CD4-positive, alpha-beta memory T cell (primary cell): ENCODE measurements around the gene SHMT2. TPM values are rescaled to one million over a fixed set of nuclear protein-coding genes. Genes with fewer than 3 reads are reported as not detected.
A peak's percentile ranks its signal among the peaks of the same experiment; 100 is the strongest.

Experiments used
- CTCF ChIA-PET: fragments of 350-600 bp; sonication (Branson Sonifier 250); formaldehyde crosslinking; loops from one replicate; lab custom pipeline; 2021; ENCODE audit warnings: inconsistent platforms; ENCODE audit not compliant: partially characterized antibody; lab: Charles Lee
- POLR2A ChIA-PET: fragments of 350-600 bp; sonication (Branson Sonifier 250); formaldehyde crosslinking; loops from one replicate; lab custom pipeline; 2021; ENCODE audit not compliant: partially characterized antibody; lab: Charles Lee
- DNase-seq, 5 donors: peaks; one replicate each; pipeline versions ENCODE4 v3.0.0 to v3.0.0-alpha.2; 2020 to 2022; ENCODE audit warnings: mixed read lengths in 1 of 5
- H3K27ac ChIP-seq: one replicate; pipeline ENCODE4 v1.7.0; 2013; ENCODE audit warnings: low read depth, low read length
- H3K27me3 ChIP-seq: 2 replicates; pipeline ENCODE4 v1.7.0; 2013; ENCODE audit warnings: mild to moderate bottlenecking, low read length, moderate library complexity; ENCODE audit not compliant: insufficient read depth
- H3K36me3 ChIP-seq: 2 replicates; pipeline ENCODE4 v1.7.0; 2013; ENCODE audit warnings: mild to moderate bottlenecking, low read length, moderate library complexity; ENCODE audit not compliant: insufficient read depth
- H3K4me1 ChIP-seq: 2 replicates; pipeline ENCODE4 v1.7.0; 2013; ENCODE audit warnings: mild to moderate bottlenecking, low read length, moderate library complexity; ENCODE audit not compliant: insufficient read depth
- H3K4me3 ChIP-seq, 2 donors: one replicate each; pipeline ENCODE4 v1.7.0; 2013; ENCODE audit warnings: low read length in 2 of 2, mild to moderate bottlenecking in 1 of 2
- H3K9me3 ChIP-seq, 2 donors: one replicate each; pipeline ENCODE4 v1.7.0; 2013; ENCODE audit warnings: low read length in 2 of 2, control low read depth in 1 of 2; ENCODE audit not compliant: control insufficient read depth in 1 of 2
- H3K27ac Mint-ChIP-seq, 7 donors: one replicate each; pipeline ENCODE4 v1.8.0; 2020 to 2021; ENCODE audit warnings: mixed read lengths in 7 of 7, mild to moderate bottlenecking in 6 of 7, inconsistent platforms in 3 of 7, moderate library complexity in 3 of 7
- H3K27me3 Mint-ChIP-seq, 2 donors: one replicate each; pipeline ENCODE4 v1.8.0; 2020 to 2021; ENCODE audit warnings: mixed read lengths in 2 of 2
- H3K36me3 Mint-ChIP-seq, 2 donors: one replicate each; pipeline ENCODE4 v1.8.0; 2020 to 2021; ENCODE audit warnings: mixed read lengths in 2 of 2, inconsistent platforms in 1 of 2, mild to moderate bottlenecking in 1 of 2
- H3K4me1 Mint-ChIP-seq, 4 donors: one replicate each; pipeline ENCODE4 v1.8.0; 2020 to 2021; ENCODE audit warnings: mixed read lengths in 4 of 4, mild to moderate bottlenecking in 1 of 4
- H3K4me3 Mint-ChIP-seq, 8 donors: one replicate each; pipeline ENCODE4 v1.8.0; 2020 to 2021; ENCODE audit warnings: mixed read lengths in 8 of 8, mild to moderate bottlenecking in 7 of 8, moderate library complexity in 6 of 8, inconsistent platforms in 3 of 8
- H3K9me3 Mint-ChIP-seq, 8 donors: one replicate each; pipeline ENCODE4 v1.8.0; 2020 to 2021; ENCODE audit warnings: mixed read lengths in 8 of 8, mild to moderate bottlenecking in 5 of 8, inconsistent platforms in 3 of 8, moderate library complexity in 1 of 8
- intact Hi-C: fragments of 100-400 bp; cut with micrococcal nuclease; formaldehyde crosslinking; loops from one replicate; pipeline ENCODE4 v1.15.1; 2023
- polyA plus RNA-seq, 2 donors: library from polyadenylated mRNA; unstranded; fragments of 300-500 nt; fragmentation: Illumina TruSeq; gene quantifications; one replicate each; pipeline ENCODE4 v1.2.3, GENCODE V29; 2021
- total RNA-seq, 2 experiments: library from RNA; stranded (reverse); gene quantifications; one replicate each; pipeline ENCODE4 v1.2.3, GENCODE V29; 2021

SHMT2 gene
- total and polyA plus RNA-seq, 4 experiments from 2014 or later = 39.8 to 46.1 (median 43.2) TPM

DNA sequence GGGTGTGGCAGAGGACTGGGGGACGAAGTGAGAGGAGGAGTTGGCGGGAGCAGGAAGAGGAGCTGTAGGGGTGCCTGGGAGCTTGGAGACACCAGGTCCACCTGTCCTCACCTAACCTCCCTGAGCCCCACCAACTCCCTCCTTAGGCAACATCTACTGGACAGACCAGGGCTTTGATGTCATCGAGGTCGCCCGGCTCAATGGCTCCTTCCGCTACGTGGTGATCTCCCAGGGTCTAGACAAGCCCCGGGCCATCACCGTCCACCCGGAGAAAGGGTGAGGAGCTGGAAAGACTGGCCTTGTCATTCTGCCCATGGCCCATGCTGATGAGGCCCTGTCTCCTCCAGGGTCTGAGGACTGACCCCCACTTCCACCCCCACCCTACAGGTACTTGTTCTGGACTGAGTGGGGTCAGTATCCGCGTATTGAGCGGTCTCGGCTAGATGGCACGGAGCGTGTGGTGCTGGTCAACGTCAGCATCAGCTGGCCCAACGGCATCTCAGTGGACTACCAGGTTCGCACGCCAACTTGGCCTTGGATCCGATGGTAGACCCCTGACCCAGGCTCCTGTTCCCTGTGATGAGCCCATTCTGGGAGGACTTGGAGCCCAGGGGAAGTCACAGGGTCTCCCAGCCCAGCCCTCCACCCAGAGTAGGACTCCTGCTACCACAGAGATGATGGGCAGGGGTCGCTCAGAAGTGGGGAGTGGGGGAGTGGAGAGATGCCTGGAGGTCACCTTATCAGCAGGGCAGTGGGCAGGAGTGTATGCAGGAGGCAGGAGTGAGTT is 45.4 kb upstream of the SHMT2 start:
- CTCF ChIA-PET = interaction anchor here (0.8 to 11.8 kb wide), 6 partner anchors 13 to 122 kb away, joined by 3 to 207 read pairs (median 10); partner anchors contain the start of genes LRP1 and STAT6
- no peak overlapping the region for H3K27ac Mint-ChIP-seq
- no peak overlapping the region for H3K4me3 Mint-ChIP-seq
- POLR2A ChIA-PET = interaction anchor here (1.0 to 2.2 kb wide), 2 partner anchors 60 to 115 kb away, joined by 4 to 11 read pairs; no protein-coding TSS in a partner anchor
- H3K27me3 ChIP-seq = no peaks in the 10 kb centered on the region
- H3K9me3 Mint-ChIP-seq = no peaks in the 10 kb centered on the region
- intact Hi-C loops = loop anchor here (1.0 to 5.0 kb wide), 4 partner anchors 60 to 427 kb away; partner anchors contain the start of gene ZBTB39
- H3K36me3 Mint-ChIP-seq = no peaks in the 10 kb centered on the region
- H3K4me3 ChIP-seq = no peak overlapping the region
- no peaks in the 10 kb centered on the region for H3K9me3 ChIP-seq
- H3K4me1 ChIP-seq = no peaks in the 10 kb centered on the region
- peak in 1 of 5 donors; percentile 9 for DNase-seq
- no peaks in the 10 kb centered on the region for H3K36me3 ChIP-seq
- H3K4me1 Mint-ChIP-seq = peaks cover 2 to 7% (median 5%) of the 10 kb centered on the region in 4 donors
- H3K27ac ChIP-seq = no peak overlapping the region
- H3K27me3 Mint-ChIP-seq = peaks cover 0 to 2% of the 10 kb centered on the region in 2 donors

DNA sequence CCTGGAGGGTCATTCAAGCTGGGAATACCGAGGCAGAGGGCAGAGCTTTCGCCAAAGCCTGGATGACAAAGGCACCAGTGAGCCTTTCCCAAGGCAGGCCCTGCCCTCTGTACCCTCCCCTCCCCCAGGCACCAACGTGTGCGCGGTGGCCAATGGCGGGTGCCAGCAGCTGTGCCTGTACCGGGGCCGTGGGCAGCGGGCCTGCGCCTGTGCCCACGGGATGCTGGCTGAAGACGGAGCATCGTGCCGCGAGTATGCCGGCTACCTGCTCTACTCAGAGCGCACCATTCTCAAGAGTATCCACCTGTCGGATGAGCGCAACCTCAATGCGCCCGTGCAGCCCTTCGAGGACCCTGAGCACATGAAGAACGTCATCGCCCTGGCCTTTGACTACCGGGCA is 44.1 kb upstream of the SHMT2 start:
- H3K27ac Mint-ChIP-seq = no peak overlapping the region
- H3K36me3 ChIP-seq = no peaks in the 10 kb centered on the region
- H3K27ac ChIP-seq = no peak overlapping the region
- DNase-seq = peak in 1 of 5 donors; percentile 5
- intact Hi-C loops = no loop called here
- no peaks in the 10 kb centered on the region for H3K9me3 Mint-ChIP-seq
- no peaks in the 10 kb centered on the region for H3K4me1 ChIP-seq
- no peak overlapping the region for H3K4me3 Mint-ChIP-seq
- H3K27me3 Mint-ChIP-seq = peaks cover 0 to 2% of the 10 kb centered on the region in 2 donors
- no peak overlapping the region for H3K4me3 ChIP-seq
- no peaks in the 10 kb centered on the region for H3K9me3 ChIP-seq
- CTCF ChIA-PET = interaction anchor here (1.7 to 11.8 kb wide), 3 partner anchors 10 to 60 kb away, joined by 5 to 207 read pairs (median 49); partner anchors contain the start of gene LRP1
- H3K4me1 Mint-ChIP-seq = peaks cover 2 to 7% (median 5%) of the 10 kb centered on the region in 4 donors
- H3K27me3 ChIP-seq = no peaks in the 10 kb centered on the region
- no peaks in the 10 kb centered on the region for H3K36me3 Mint-ChIP-seq
- POLR2A ChIA-PET = no interaction called here

DNA sequence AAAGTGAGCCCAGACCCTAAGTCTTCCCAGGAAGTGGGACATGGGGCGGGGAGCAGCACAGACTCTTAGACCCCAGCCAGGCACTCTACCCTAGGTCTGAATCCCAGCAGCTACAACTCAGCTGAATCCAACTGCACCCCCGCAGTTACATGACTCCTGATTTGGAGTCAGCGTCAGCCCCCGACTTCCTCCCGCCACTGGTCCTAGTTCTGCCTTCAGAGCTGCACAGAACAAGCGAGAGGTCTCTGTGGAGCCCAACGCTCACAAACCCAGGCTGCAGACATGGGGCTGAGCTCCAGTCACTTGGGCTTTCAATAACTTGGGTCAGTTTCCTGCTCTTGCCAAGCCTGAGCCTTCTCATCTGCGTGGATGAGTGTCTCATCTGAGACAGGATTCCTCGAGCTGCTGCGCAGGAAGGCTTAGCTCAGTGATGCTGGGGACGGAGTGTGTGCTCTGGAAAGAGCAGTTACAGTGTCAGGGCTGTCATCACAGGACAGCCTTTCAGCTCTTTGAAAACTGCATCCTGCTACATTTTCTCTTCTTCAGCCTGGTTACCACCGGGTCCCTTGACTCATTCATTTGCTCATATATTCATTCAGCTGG is 43.5 kb upstream of the SHMT2 start:
- Histone ChIP-seq H3K27ac (no peak overlapping the region), H3K9me3 (no peaks in the 10 kb centered on the region), H3K4me3 (no peak overlapping the region), H3K36me3 (no peaks in the 10 kb centered on the region), H3K4me1 (no peaks in the 10 kb centered on the region), H3K27me3 (no peaks in the 10 kb centered on the region)
- no peak overlapping the region for H3K4me3 Mint-ChIP-seq
- DNase-seq = peak in 1 of 5 donors; percentile 27
- H3K36me3 Mint-ChIP-seq = no peaks in the 10 kb centered on the region
- intact Hi-C loops = no loop called here
- H3K4me1 Mint-ChIP-seq = peaks cover 2 to 7% (median 5%) of the 10 kb centered on the region in 4 donors
- H3K9me3 Mint-ChIP-seq = no peaks in the 10 kb centered on the region
- POLR2A ChIA-PET = no interaction called here
- H3K27me3 Mint-ChIP-seq = peaks cover 0 to 2% of the 10 kb centered on the region in 2 donors
- no peak overlapping the region for H3K27ac Mint-ChIP-seq
- CTCF ChIA-PET = interaction anchor here (1.0 to 11.8 kb wide), 4 partner anchors 10 to 61 kb away, joined by 3 to 207 read pairs (median 27); partner anchors contain the start of gene LRP1

- intact Hi-C loops = no loop called here
- H3K36me3 Mint-ChIP-seq = no peaks in the 10 kb centered on the region
- ChIA-PET CTCF (interaction anchor here (1.7 to 11.8 kb wide), 3 partner anchors 12 to 62 kb away, joined by 5 to 207 read pairs (median 49); partner anchors contain the start of gene LRP1), POLR2A (no interaction called here)
- H3K27ac Mint-ChIP-seq = no peak overlapping the region
- H3K4me1 Mint-ChIP-seq = peaks cover 3 to 7% (median 5%) of the 10 kb centered on the region in 4 donors
- no peaks in the 10 kb centered on the region for H3K9me3 Mint-ChIP-seq
- no peaks in the 10 kb centered on the region for H3K36me3 ChIP-seq
- H3K9me3 ChIP-seq = no peaks in the 10 kb centered on the region
- H3K4me3 ChIP-seq = no peak overlapping the region
- no peaks in the 10 kb centered on the region for H3K27me3 ChIP-seq
- no peaks in the 10 kb centered on the region for H3K4me1 ChIP-seq
- H3K4me3 Mint-ChIP-seq = no peak overlapping the region
- H3K27ac ChIP-seq = no peak overlapping the region
- DNase-seq = peak in 1 of 5 donors; percentile 22
- peaks cover 0 to 2% of the 10 kb centered on the region in 2 donors for H3K27me3 Mint-ChIP-seq
Observed at GRCh38 chr12:57187222-57188089, 42.1 kb upstream of the SHMT2 start.

DNA sequence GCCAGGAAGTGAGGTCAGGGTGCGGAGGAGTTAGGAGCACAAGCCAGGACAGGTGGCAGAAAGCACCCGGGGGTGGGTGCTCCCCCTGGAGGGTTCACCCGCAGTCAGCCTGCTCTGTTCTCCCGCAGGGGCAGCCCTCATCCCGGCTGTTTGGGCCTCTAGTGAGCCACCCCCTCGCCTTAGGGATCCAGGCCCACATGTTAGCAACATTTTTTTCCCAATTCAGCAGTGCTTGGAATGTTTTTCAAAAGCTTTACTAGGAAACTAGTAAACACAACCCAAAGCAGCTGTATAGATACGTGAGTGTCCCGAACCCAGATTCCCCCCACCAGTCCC is 41.5 kb upstream of the SHMT2 start:
- Mint-ChIP-seq H3K27ac (no peak overlapping the region), H3K4me1 (peaks cover under 1 to 2% (median 1%) of the 10 kb centered on the region in 4 donors), H3K4me3 (no peak overlapping the region), H3K9me3 (no peaks in the 10 kb centered on the region), H3K27me3 (peaks cover 0 to under 1% of the 10 kb centered on the region in 2 donors), H3K36me3 (no peaks in the 10 kb centered on the region)
- no peak overlapping the region for H3K27ac ChIP-seq
- no peaks in the 10 kb centered on the region for H3K27me3 ChIP-seq
- intact Hi-C loops = no loop called here
- CTCF ChIA-PET = interaction anchor here (7.3 to 11.8 kb wide), 2 partner anchors 16 to 63 kb away, joined by 49 to 207 read pairs; partner anchors contain the start of gene LRP1
- no peaks in the 10 kb centered on the region for H3K4me1 ChIP-seq
- no peaks in the 10 kb centered on the region for H3K36me3 ChIP-seq
- no peak overlapping the region for H3K4me3 ChIP-seq
- no peaks in the 10 kb centered on the region for H3K9me3 ChIP-seq
- peak in 1 of 5 donors; percentile 3 for DNase-seq
- POLR2A ChIA-PET = no interaction called here

DNA sequence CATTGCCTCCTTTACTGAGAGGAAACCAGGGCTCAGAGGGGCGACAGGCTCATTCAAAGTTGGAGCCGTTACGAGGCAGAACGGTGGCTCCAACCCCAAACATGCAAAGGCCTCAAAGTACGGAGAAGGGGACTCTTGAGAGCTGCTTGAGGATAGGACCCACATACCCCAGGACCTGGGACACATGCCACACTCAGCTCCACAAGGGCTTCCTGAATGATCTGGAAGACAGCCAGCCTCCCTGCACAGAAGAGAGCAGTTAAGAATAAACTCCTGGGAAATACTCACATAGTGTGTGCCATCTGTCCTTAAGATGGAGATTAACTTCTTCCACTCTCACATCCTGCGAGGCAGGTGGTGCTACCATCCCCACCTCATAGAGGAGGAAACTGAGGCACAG is 39.5 kb upstream of the SHMT2 start:
- Mint-ChIP-seq H3K27ac (no peak overlapping the region), H3K27me3 (no peaks in the 10 kb centered on the region), H3K36me3 (no peaks in the 10 kb centered on the region), H3K9me3 (no peaks in the 10 kb centered on the region), H3K4me3 (no peak overlapping the region), H3K4me1 (peaks cover 0 to 1% (median 0%) of the 10 kb centered on the region in 4 donors)
- Histone ChIP-seq H3K4me3 (no peak overlapping the region), H3K4me1 (no peaks in the 10 kb centered on the region), H3K36me3 (no peaks in the 10 kb centered on the region), H3K27ac (no peak overlapping the region), H3K9me3 (no peaks in the 10 kb centered on the region), H3K27me3 (no peaks in the 10 kb centered on the region)
- ChIA-PET CTCF (no interaction called here), POLR2A (no interaction called here)
- intact Hi-C loops = no loop called here
- DNase-seq = peak in 1 of 5 donors; percentile 1
